HepG2 (cell line): Measurements from ENCODE around the gene SLA2. TPM values are rescaled to one million over a fixed set of nuclear protein-coding genes. Genes with fewer than 3 reads are reported as not detected.

ENCODE experiments used
- ETV6 ChIP-seq: sonication (generic); formaldehyde crosslinking; conservative IDR thresholded peaks from 2 replicates; pipeline ENCODE4 v1.4.0; 2020; ENCODE audit warnings: missing genetic modification reagents
- GPN1 ChIP-seq: sonication (generic); formaldehyde crosslinking; IDR thresholded peaks from 2 replicates; pipeline ENCODE4 v1.5.1; 2020; ENCODE audit warnings: missing genetic modification reagents, borderline replicate concordance
- HDAC2 ChIP-seq: sonication (generic); formaldehyde crosslinking; IDR thresholded peaks from 2 replicates; pipeline ENCODE4 v1.4.0; 2020; ENCODE audit warnings: missing genetic modification reagents
- HMG20A ChIP-seq: IDR thresholded peaks from 2 replicates; pipeline ENCODE4 v1.6.1; 2016; ENCODE audit warnings: borderline replicate concordance
- NFE2L2 ChIP-seq: fragments of 150-350 bp; IDR thresholded peaks from 2 replicates; pipeline ENCODE4 v1.6.1; 2014; ENCODE audit warnings: low read length
- PHF21A ChIP-seq: sonication (generic); formaldehyde crosslinking; IDR thresholded peaks from 2 replicates; pipeline ENCODE4 v1.5.0; 2020; ENCODE audit warnings: mild to moderate bottlenecking, missing genetic modification reagents
- PHF8 ChIP-seq: sonication (generic); formaldehyde crosslinking; IDR thresholded peaks from 2 replicates; pipeline ENCODE4 v1.5.0; 2020; ENCODE audit warnings: missing genetic modification reagents
- REPIN1 ChIP-seq: sonication (generic); formaldehyde crosslinking; IDR thresholded peaks from 2 replicates; pipeline ENCODE4 v1.8.0; 2022; ENCODE audit warnings: missing genetic modification reagents, low read depth, mild to moderate bottlenecking, borderline replicate concordance
- RXRB ChIP-seq: IDR thresholded peaks from 2 replicates; pipeline ENCODE4 v1.6.1; 2016; ENCODE audit warnings: borderline replicate concordance, missing genetic modification reagents, missing compliant biosample characterization
- SNAPC2 ChIP-seq: sonication (generic); formaldehyde crosslinking; IDR thresholded peaks from 2 replicates; pipeline ENCODE4 v1.8.1; 2022; ENCODE audit warnings: mild to moderate bottlenecking, missing genetic modification reagents
- SOX5 ChIP-seq: IDR thresholded peaks from 2 replicates; pipeline ENCODE4 v1.6.1; 2016; ENCODE audit warnings: borderline replicate concordance
- TFE3 ChIP-seq: IDR thresholded peaks from 2 replicates; pipeline ENCODE4 v1.6.1; 2016
- ZMYM4 ChIP-seq: sonication (generic); formaldehyde crosslinking; IDR thresholded peaks from 2 replicates; pipeline ENCODE4 v1.8.1; 2023; ENCODE audit warnings: mild to moderate bottlenecking, missing genetic modification reagents
- ZNF12 ChIP-seq: sonication (generic); formaldehyde crosslinking; IDR thresholded peaks from 2 replicates; pipeline ENCODE4 v1.5.0; 2020; ENCODE audit warnings: missing genetic modification reagents
- ZNF253 ChIP-seq: sonication (generic); formaldehyde crosslinking; IDR thresholded peaks from 2 replicates; pipeline ENCODE4 v1.8.0; 2022; ENCODE audit warnings: mild to moderate bottlenecking, missing genetic modification reagents, borderline replicate concordance
- ZNF282 ChIP-seq: fragments of 450-650 bp; IDR thresholded peaks from 2 replicates; pipeline ENCODE4 v1.6.1; 2018; ENCODE audit not compliant: partially characterized antibody
- ZNF501 ChIP-seq: sonication (generic); formaldehyde crosslinking; IDR thresholded peaks from 2 replicates; pipeline ENCODE4 v1.5.1; 2020; ENCODE audit warnings: mild to moderate bottlenecking, moderate library complexity, missing genetic modification reagents
- ZNF782 ChIP-seq: sonication (generic); formaldehyde crosslinking; IDR thresholded peaks from 2 replicates; pipeline ENCODE4 v1.4.0; 2020; ENCODE audit warnings: missing genetic modification reagents, mild to moderate bottlenecking, borderline replicate concordance
- ZSCAN29 ChIP-seq: sonication (generic); formaldehyde crosslinking; conservative IDR thresholded peaks from 2 replicates; pipeline ENCODE4 v1.4.0; 2020; ENCODE audit warnings: mild to moderate bottlenecking, missing genetic modification reagents
- polyA plus RNA-seq, 8 experiments: library from polyadenylated mRNA; depleted of rRNA in 3 of 8; stranded (reverse) in 7 of 8; unstranded in 1 of 8; fragments of >200 nt; fragmentation: Illumina TruSeq in 4 of 8; extraction: Trizol in 4 of 8; gene quantifications; 2 replicates each; pipeline versions ENCODE4 v1.2.1 to v1.2.3, GENCODE V29; 2011 to 2016; ENCODE audit warnings: low read depth in 4 of 8, missing spikeins in 1 of 8, mixed read lengths in 1 of 8; ENCODE audit not compliant: insufficient read depth in 1 of 8
- total RNA-seq, 5 experiments: library from RNA; depleted of rRNA; stranded (reverse); fragments of >200 nt; fragmentation: Illumina TruSeq; extraction: Trizol; gene quantifications; 2 replicates each; pipeline ENCODE4 v1.2.3, GENCODE V29; 2016; ENCODE audit warnings: low read depth in 1 of 5
- TF ChIP-seq, protein P1 (sequence below): sonication (generic); formaldehyde crosslinking; IDR thresholded peaks from 2 replicates; pipeline ENCODE4 v1.4.0; 2020; ENCODE audit warnings: low read depth, mild to moderate bottlenecking, missing genetic modification reagents
- TF ChIP-seq, protein P2 (sequence below): sonication (generic); formaldehyde crosslinking; IDR thresholded peaks from 2 replicates; pipeline ENCODE4 v1.8.1; 2023; ENCODE audit warnings: mild to moderate bottlenecking, moderate library complexity, missing genetic modification reagents
- TF ChIP-seq, protein P3 (sequence below): sonication (generic); formaldehyde crosslinking; IDR thresholded peaks from 2 replicates; pipeline ENCODE4 v1.4.0; 2020; ENCODE audit warnings: mild to moderate bottlenecking, missing genetic modification reagents
- TF ChIP-seq, protein P4 (sequence below): IDR thresholded peaks from 2 replicates; pipeline ENCODE4 v1.6.1; 2016; ENCODE audit warnings: mild to moderate bottlenecking

SLA2 gene
- total and polyA plus RNA-seq, 2 of the 13 experiments (the other 11 are each of a cell fraction or from before 2014, with no cell fraction given), result 1.6 to 3.6 TPM

DNA sequence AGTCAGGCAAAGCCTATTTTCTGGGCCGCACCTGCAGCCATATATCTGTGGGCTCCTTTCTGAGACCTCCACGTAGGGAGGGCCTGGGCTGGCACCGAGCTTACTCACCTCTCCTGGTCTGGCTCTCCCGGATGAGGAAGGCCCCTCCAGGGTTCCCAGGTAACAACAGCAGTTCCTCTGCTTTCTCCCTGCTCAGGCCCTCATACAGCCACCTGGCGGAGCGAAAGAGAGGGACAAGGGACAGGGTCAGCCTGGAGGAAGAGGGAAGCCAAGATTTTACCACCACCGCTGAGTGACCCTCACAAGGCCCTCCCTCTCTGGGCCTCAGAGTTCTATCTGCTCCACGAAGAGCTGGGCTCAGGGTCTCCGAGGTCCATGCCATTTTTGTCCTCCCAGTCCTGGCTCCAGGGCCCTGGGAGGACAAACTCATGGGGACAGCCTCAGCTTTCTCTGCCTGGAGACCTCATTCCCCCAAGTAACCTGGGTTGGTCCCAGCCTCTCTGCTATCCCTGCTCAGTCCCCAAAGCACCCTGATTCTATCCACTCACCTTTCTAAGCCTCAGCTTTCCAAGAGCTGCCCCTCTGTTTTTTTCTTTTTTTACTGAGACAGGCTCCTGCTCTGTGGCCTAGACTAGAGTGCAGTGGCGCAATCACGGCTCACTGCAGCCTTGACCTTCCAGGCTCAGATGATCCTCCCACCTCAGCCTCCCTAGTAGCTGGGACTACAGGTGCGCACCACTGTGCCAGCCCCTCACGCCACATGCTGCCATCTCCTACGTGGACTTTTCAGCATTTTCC lies 13.3 kb downstream of the SLA2 start (continued):
- TF ChIP-seq TFE3 (CRISPR knock-in tag) (peak; percentile 50; the same call in 1 of the 2 replicates), ZNF501 (CRISPR knock-in tag) (peak; percentile 88), SNAPC2 (0 out of 2 replicates have a peak, but pooled peaks have one; percentile 70), ZMYM4 (CRISPR knock-in tag) (peak; percentile 70), ZNF282 (no peak), SOX5 (peak; percentile 43; the same call in 1 of the 2 replicates), ETV6 (peak; percentile 33; the same call in 1 of the 2 replicates), GPN1 (CRISPR knock-in tag) (0 out of 2 replicates have a peak, but pooled peaks have one; percentile 11), PHF8 (CRISPR knock-in tag) (peak; percentile 20), RXRB (CRISPR knock-in tag) (peak; percentile 23), REPIN1 (peak; percentile 76; the same call in 1 of the 2 replicates), NFE2L2 (peak; percentile 13; the same call in 1 of the 2 replicates), ZNF12 (peak; percentile 69; the same call in 1 of the 2 replicates), ZSCAN29 (CRISPR knock-in tag) (0 out of 2 replicates have a peak, but pooled peaks have one; percentile 73), HDAC2 (CRISPR knock-in tag) (peak; percentile 89; the same call in 1 of the 2 replicates), HMG20A (peak; percentile 67), PHF21A (CRISPR knock-in tag) (no peak; the same call in 1 of the 2 replicates), ZNF782 (CRISPR knock-in tag) (peak; percentile 65; the same call in 1 of the 2 replicates), ZNF253 (CRISPR knock-in tag) (peak; percentile 62; the same call in 1 of the 2 replicates)
- TF ChIP-seq, protein P1, sequence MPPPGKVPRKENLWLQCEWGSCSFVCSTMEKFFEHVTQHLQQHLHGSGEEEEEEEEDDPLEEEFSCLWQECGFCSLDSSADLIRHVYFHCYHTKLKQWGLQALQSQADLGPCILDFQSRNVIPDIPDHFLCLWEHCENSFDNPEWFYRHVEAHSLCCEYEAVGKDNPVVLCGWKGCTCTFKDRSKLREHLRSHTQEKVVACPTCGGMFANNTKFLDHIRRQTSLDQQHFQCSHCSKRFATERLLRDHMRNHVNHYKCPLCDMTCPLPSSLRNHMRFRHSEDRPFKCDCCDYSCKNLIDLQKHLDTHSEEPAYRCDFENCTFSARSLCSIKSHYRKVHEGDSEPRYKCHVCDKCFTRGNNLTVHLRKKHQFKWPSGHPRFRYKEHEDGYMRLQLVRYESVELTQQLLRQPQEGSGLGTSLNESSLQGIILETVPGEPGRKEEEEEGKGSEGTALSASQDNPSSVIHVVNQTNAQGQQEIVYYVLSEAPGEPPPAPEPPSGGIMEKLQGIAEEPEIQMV, result peak; percentile 28; the same call in 1 of the 2 replicates
- TF ChIP-seq, protein P2, sequence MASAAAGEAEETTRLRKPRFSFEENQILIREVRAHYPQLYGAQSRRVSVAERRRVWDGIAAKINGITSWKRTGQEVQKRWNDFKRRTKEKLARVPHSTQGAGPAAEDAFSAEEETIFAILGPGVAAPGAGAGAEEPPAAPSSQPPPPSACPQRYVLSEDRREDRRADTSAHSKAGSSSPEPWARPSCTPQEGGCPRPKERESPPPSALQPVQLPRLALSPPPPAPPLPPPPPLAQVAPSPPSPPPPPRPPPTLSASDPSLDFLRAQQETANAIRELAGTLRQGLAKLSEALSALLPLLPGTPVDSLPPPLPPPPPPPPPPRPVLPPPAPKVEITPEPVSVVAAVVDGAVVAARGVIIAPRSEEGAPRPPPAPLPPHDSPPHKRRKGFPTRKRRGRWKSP, result peak; percentile 66; the same call in 1 of the 2 replicates
- TF ChIP-seq, protein P3, sequence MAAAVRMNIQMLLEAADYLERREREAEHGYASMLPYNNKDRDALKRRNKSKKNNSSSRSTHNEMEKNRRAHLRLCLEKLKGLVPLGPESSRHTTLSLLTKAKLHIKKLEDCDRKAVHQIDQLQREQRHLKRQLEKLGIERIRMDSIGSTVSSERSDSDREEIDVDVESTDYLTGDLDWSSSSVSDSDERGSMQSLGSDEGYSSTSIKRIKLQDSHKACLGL (CRISPR knock-in tag), result peak; percentile 79
- TF ChIP-seq, protein P4, sequence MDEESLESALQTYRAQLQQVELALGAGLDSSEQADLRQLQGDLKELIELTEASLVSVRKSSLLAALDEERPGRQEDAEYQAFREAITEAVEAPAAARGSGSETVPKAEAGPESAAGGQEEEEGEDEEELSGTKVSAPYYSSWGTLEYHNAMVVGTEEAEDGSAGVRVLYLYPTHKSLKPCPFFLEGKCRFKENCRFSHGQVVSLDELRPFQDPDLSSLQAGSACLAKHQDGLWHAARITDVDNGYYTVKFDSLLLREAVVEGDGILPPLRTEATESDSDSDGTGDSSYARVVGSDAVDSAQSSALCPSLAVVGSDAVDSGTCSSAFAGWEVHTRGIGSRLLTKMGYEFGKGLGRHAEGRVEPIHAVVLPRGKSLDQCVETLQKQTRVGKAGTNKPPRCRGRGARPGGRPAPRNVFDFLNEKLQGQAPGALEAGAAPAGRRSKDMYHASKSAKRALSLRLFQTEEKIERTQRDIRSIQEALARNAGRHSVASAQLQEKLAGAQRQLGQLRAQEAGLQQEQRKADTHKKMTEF (CRISPR knock-in tag), result peak; percentile 81
